ENCODE results near the gene SENP8. TPM values are rescaled to one million over a fixed set of nuclear protein-coding genes. Genes with fewer than 3 reads are reported as not detected.
A peak's percentile ranks its signal among the peaks of the same experiment; 100 is the strongest.

SENP8 gene
- total and polyA plus RNA-seq, 2 of the 13 experiments (the other 11 are each of a cell fraction or from before 2014, with no cell fraction given) = 2.7 to 3.0 TPM

GRCh38 chr15:72118017-72118978, at the start of gene SENP8, which contains the start of gene MYO9A (continued):
- TF ChIP-seq, protein P1, sequence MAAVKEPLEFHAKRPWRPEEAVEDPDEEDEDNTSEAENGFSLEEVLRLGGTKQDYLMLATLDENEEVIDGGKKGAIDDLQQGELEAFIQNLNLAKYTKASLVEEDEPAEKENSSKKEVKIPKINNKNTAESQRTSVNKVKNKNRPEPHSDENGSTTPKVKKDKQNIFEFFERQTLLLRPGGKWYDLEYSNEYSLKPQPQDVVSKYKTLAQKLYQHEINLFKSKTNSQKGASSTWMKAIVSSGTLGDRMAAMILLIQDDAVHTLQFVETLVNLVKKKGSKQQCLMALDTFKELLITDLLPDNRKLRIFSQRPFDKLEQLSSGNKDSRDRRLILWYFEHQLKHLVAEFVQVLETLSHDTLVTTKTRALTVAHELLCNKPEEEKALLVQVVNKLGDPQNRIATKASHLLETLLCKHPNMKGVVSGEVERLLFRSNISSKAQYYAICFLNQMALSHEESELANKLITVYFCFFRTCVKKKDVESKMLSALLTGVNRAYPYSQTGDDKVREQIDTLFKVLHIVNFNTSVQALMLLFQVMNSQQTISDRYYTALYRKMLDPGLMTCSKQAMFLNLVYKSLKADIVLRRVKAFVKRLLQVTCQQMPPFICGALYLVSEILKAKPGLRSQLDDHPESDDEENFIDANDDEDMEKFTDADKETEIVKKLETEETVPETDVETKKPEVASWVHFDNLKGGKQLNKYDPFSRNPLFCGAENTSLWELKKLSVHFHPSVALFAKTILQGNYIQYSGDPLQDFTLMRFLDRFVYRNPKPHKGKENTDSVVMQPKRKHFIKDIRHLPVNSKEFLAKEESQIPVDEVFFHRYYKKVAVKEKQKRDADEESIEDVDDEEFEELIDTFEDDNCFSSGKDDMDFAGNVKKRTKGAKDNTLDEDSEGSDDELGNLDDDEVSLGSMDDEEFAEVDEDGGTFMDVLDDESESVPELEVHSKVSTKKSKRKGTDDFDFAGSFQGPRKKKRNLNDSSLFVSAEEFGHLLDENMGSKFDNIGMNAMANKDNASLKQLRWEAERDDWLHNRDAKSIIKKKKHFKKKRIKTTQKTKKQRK (IDR thresholded peaks at IDR 0.05; ENCODE audit: low read length) = no peak
- TF ChIP-seq SSRP1 (CRISPR knock-in tag; IDR thresholded peaks at IDR 0.05) = no peak
- no peak for TF ChIP-seq WIZ (CRISPR knock-in tag; IDR thresholded peaks at IDR 0.05)
- TF ChIP-seq TCF7L2 (IDR thresholded peaks at IDR 0.05; ENCODE audit: low read depth, low read length) = no peak
- TF ChIP-seq NBN (conservative IDR thresholded peaks at IDR 0.05) = no peak
- TF ChIP-seq, protein P2, sequence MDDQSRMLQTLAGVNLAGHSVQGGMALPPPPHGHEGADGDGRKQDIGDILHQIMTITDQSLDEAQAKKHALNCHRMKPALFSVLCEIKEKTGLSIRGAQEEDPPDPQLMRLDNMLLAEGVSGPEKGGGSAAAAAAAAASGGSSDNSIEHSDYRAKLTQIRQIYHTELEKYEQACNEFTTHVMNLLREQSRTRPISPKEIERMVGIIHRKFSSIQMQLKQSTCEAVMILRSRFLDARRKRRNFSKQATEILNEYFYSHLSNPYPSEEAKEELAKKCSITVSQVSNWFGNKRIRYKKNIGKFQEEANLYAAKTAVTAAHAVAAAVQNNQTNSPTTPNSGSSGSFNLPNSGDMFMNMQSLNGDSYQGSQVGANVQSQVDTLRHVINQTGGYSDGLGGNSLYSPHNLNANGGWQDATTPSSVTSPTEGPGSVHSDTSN (CRISPR knock-in tag; IDR thresholded peaks at IDR 0.05; ENCODE audit: borderline replicate concordance) = no peak
- TF ChIP-seq ZNF329 (CRISPR knock-in tag; IDR thresholded peaks at IDR 0.05; ENCODE audit: low read depth) = no peak
- TF ChIP-seq PATZ1 (CRISPR knock-in tag; IDR thresholded peaks at IDR 0.05) = peak; percentile 44
- TF ChIP-seq, protein P3, sequence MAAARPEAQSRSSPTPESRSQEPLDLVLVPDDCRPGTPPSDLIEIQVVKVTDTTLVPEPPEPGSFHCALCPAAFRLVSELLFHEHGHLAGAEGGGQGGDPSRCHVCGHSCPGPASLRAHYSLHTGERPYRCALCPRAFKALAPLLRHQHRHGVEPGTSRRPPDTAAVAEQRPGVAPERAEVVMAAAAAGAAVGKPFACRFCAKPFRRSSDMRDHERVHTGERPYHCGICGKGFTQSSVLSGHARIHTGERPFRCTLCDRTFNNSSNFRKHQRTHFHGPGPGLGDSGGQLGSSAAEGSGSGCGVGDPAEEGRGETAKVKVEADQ (CRISPR knock-in tag; IDR thresholded peaks at IDR 0.05; ENCODE audit: borderline replicate concordance) = peak; percentile 81; the same call in 1 of the 2 replicates
- peak; percentile 16 for TF ChIP-seq IKZF4 (CRISPR knock-in tag; IDR thresholded peaks at IDR 0.05; ENCODE audit: borderline replicate concordance, low read depth, not compliant biosample characterization)
- no peak for TF ChIP-seq NR2F2 (IDR thresholded peaks at IDR 0.05; ENCODE audit: borderline replicate concordance, low read depth)
- peak; percentile 67 for TF ChIP-seq SALL1 (CRISPR knock-in tag; IDR thresholded peaks at IDR 0.05)
- TF ChIP-seq, protein P4, sequence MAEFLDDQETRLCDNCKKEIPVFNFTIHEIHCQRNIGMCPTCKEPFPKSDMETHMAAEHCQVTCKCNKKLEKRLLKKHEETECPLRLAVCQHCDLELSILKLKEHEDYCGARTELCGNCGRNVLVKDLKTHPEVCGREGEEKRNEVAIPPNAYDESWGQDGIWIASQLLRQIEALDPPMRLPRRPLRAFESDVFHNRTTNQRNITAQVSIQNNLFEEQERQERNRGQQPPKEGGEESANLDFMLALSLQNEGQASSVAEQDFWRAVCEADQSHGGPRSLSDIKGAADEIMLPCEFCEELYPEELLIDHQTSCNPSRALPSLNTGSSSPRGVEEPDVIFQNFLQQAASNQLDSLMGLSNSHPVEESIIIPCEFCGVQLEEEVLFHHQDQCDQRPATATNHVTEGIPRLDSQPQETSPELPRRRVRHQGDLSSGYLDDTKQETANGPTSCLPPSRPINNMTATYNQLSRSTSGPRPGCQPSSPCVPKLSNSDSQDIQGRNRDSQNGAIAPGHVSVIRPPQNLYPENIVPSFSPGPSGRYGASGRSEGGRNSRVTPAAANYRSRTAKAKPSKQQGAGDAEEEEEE (CRISPR knock-in tag; IDR thresholded peaks at IDR 0.05; ENCODE audit: borderline replicate concordance) = no peak
- no peak for TF ChIP-seq HCFC1 (IDR thresholded peaks at IDR 0.05; ENCODE audit: low read depth, low read length)
- 0 out of 2 replicates have a peak, but pooled peaks have one; percentile 63 for TF ChIP-seq BCL3 (CRISPR knock-in tag; IDR thresholded peaks at IDR 0.05)
- no peak for TF ChIP-seq ZNF775 (CRISPR knock-in tag; IDR thresholded peaks at IDR 0.05; ENCODE audit: borderline replicate concordance)
- no peak for TF ChIP-seq DR1 (CRISPR knock-in tag; IDR thresholded peaks at IDR 0.05)

All from HepG2 (cell line).